A549 (cell line): ENCODE measurements around the gene FHIT. TPM values are rescaled to one million over a fixed set of nuclear protein-coding genes. Genes with fewer than 3 reads are reported as not detected.

ENCODE experiments used
- ATAC-seq, 2 experiments: fragments of 200-7000 bp in 1 of 2; fragments of >200 bp in 1 of 2; cut with Nextera tagmentation in 1 of 2; cut with Tn5 transposase in 1 of 2; 3 replicates each; pipeline versions ENCODE4 v1.8.0 to v1.9.1; 2018 to 2020; ENCODE audit warnings: mild to moderate bottlenecking in 1 of 2, moderate library complexity in 1 of 2
- CTCF ChIA-PET: fragments of 300-600 bp; sonication (Branson Sonifier 250); formaldehyde crosslinking; extraction: SDS; loops from one replicate; lab custom pipeline; 2021; ENCODE audit warnings: antibody characterized with exemption, inconsistent platforms; lab: Yijun Ruan, JAX
- POLR2A ChIA-PET: fragments of 350-600 bp; formaldehyde crosslinking; extraction: SDS; loops from one replicate; lab custom pipeline; 2021; ENCODE audit warnings: antibody characterized with exemption, inconsistent platforms; lab: Yijun Ruan, JAX
- DNase-seq, 2 experiments: peaks; one replicate each; pipeline versions ENCODE4 v3.0.0 to v3.0.0-alpha.2; 2011 to 2016; ENCODE audit warnings: low read depth in 1 of 2, low spot score in 1 of 2
- FAIRE-seq: peaks from 2 replicates; lab custom pipeline; 2011; peaks lifted over from hg19 to GRCh38; lab: Jason Lieb, UNC
- H3K27ac ChIP-seq, 2 experiments: fragments of >200 bp; sonication (Bioruptor Twin); formaldehyde crosslinking; 3 replicates each; pipeline ENCODE4 v1.5.1; 2016 to 2017
- H3K4me1 ChIP-seq: fragments of >200 bp; sonication (Bioruptor Twin); formaldehyde crosslinking; 3 replicates; pipeline ENCODE4 v1.6.1; 2016
- H3K4me2 ChIP-seq: fragments of >200 bp; sonication (Bioruptor Twin); formaldehyde crosslinking; 3 replicates; pipeline ENCODE4 v1.6.1; 2016
- H3K4me3 ChIP-seq: fragments of >200 bp; sonication (Bioruptor Twin); formaldehyde crosslinking; 3 replicates; pipeline ENCODE4 v1.5.1; 2016
- H3K9me3 ChIP-seq: fragments of >200 bp; sonication (Bioruptor Twin); formaldehyde crosslinking; 3 replicates; pipeline ENCODE4 v1.6.1; 2016
- BHLHE40 ChIP-seq: IDR thresholded peaks from 2 replicates; pipeline ENCODE4 v1.6.1; 2012; ENCODE audit warnings: low read depth, low read length, inconsistent platforms
- CEBPB ChIP-seq, 2 experiments: fragments of >200 bp in 1 of 2; sonication (Bioruptor Twin) in 1 of 2; formaldehyde crosslinking in 1 of 2; IDR thresholded peaks; 2 replicates each; pipeline ENCODE4 v1.6.1; 2012 to 2016
- CHD2 ChIP-seq: fragments of 150-350 bp; IDR thresholded peaks from 2 replicates; pipeline ENCODE4 v1.6.1; 2014; ENCODE audit warnings: low read length; ENCODE audit not compliant: partially characterized antibody
- CHD4 ChIP-seq: fragments of 200-600 bp; sonication (generic); IDR thresholded peaks from 2 replicates; pipeline ENCODE4 v1.6.1; 2016; ENCODE audit warnings: antibody characterized with exemption, mild to moderate bottlenecking, borderline replicate concordance
- HDAC2 ChIP-seq: fragments of 200-600 bp; sonication (generic); IDR thresholded peaks from 2 replicates; pipeline ENCODE4 v1.6.1; 2016
- HOXA7 ChIP-seq: fragments of 250-450 bp; sonication (Bioruptor Pico); IDR thresholded peaks from 2 replicates; pipeline ENCODE4 v1.5.0; 2020; ENCODE audit warnings: mild to moderate bottlenecking, moderate library complexity
- JUN ChIP-seq, 2 experiments: fragments of >200 bp; sonication (Bioruptor Twin); formaldehyde crosslinking; IDR thresholded peaks; 2 replicates in 1 of 2; 3 replicates in 1 of 2; pipeline ENCODE4 v1.6.1; 2016 to 2017
- JUNB ChIP-seq: fragments of >200 bp; sonication (Bioruptor Twin); formaldehyde crosslinking; IDR thresholded peaks from 2 replicates; pipeline ENCODE4 v1.6.1; 2016
- KDM1A ChIP-seq: fragments of 200-600 bp; sonication (generic); IDR thresholded peaks from 2 replicates; pipeline ENCODE4 v1.6.1; 2016; ENCODE audit warnings: low read depth, mild to moderate bottlenecking
- NR3C1 ChIP-seq: fragments of >200 bp; sonication (Bioruptor Twin); formaldehyde crosslinking; IDR thresholded peaks from 3 replicates; pipeline ENCODE4 v1.6.1; 2017
- PHF8 ChIP-seq: fragments of 200-600 bp; sonication (generic); IDR thresholded peaks from 2 replicates; pipeline ENCODE4 v1.6.1; 2016; ENCODE audit warnings: low read depth, mild to moderate bottlenecking, antibody characterized with exemption, moderate library complexity, borderline replicate concordance
- POLR2A ChIP-seq: IDR thresholded peaks from 2 replicates; pipeline ENCODE4 v1.6.1; 2012; ENCODE audit warnings: mild to moderate bottlenecking, low read length
- POLR2AphosphoS2 ChIP-seq: conservative IDR thresholded peaks from 2 replicates; pipeline ENCODE4 v1.6.1; 2012; ENCODE audit warnings: low read length, improper control_type of control experiment, inconsistent platforms
- RCOR1 ChIP-seq: fragments of 150-350 bp; IDR thresholded peaks from 2 replicates; pipeline ENCODE4 v1.6.1; 2014; ENCODE audit warnings: antibody characterized with exemption, low read length, low read depth
- SMC3 ChIP-seq: fragments of >200 bp; sonication (Bioruptor Twin); formaldehyde crosslinking; IDR thresholded peaks from 3 replicates; pipeline ENCODE4 v1.6.1; 2018; ENCODE audit warnings: inconsistent platforms
- SREBF2 ChIP-seq: fragments of 450-650 bp; IDR thresholded peaks from 2 replicates; pipeline ENCODE4 v1.6.1; 2014; ENCODE audit warnings: mild to moderate bottlenecking, moderate library complexity
- TP53 ChIP-seq: fragments of 250-450 bp; sonication (Bioruptor Pico); IDR thresholded peaks from 2 replicates; pipeline ENCODE4 v1.5.0; 2021; ENCODE audit warnings: mild to moderate bottlenecking, moderate library complexity
- ZNF302 ChIP-seq: fragments of 250-450 bp; sonication (Bioruptor Pico); IDR thresholded peaks from 2 replicates; pipeline ENCODE4 v1.9.0; 2021; ENCODE audit warnings: inconsistent platforms, mild to moderate bottlenecking, moderate library complexity
- ZSCAN20 ChIP-seq: fragments of 250-450 bp; sonication (Bioruptor Pico); IDR thresholded peaks from 2 replicates; pipeline ENCODE4 v1.8.0; 2022; ENCODE audit warnings: mild to moderate bottlenecking, moderate library complexity
- WGBS: methylation state at CpG from one replicate; pipeline ENCODE4 v1.1.6; 2017; ENCODE audit errors: missing lambda C conversion rate; 5-methylcytosine and 5-hydroxymethylcytosine counted together
- polyA plus RNA-seq, 4 experiments: library from polyadenylated mRNA; depleted of rRNA in 3 of 4; stranded (reverse); fragments of >200 nt; fragmentation: RNase III in 1 of 4; extraction: RNeasy Plus Mini Kit Qiagen cat#74134 plus additional on column Dnase treatment in 1 of 4; gene quantifications; 2 replicates in 3 of 4; 3 replicates in 1 of 4; pipeline ENCODE4 v1.2.3, GENCODE V29; 2011 to 2017
- TF ChIP-seq, protein P1 (sequence below): fragments of 200-600 bp; sonication (generic); IDR thresholded peaks from 2 replicates; pipeline ENCODE4 v1.6.1; 2016; ENCODE audit warnings: antibody characterized with exemption, mild to moderate bottlenecking, moderate library complexity
- TF ChIP-seq, protein P2 (sequence below): fragments of >200 bp; sonication (Bioruptor Twin); formaldehyde crosslinking; IDR thresholded peaks from 2 replicates; pipeline ENCODE4 v1.6.1; 2016
- TF ChIP-seq, protein P3 (sequence below): fragments of 150-350 bp; IDR thresholded peaks from 2 replicates; pipeline ENCODE4 v1.6.1; 2014; ENCODE audit warnings: low read depth, mild to moderate bottlenecking, low read length
- TF ChIP-seq, protein P4 (sequence below): fragments of 450-650 bp; IDR thresholded peaks from 2 replicates; pipeline ENCODE4 v1.6.1; 2014; ENCODE audit warnings: antibody characterized with exemption

FHIT gene
- polyA plus RNA-seq, 2 of the 4 experiments (the other 2 are of a cell fraction): 0.76 to 0.92 TPM

DNA sequence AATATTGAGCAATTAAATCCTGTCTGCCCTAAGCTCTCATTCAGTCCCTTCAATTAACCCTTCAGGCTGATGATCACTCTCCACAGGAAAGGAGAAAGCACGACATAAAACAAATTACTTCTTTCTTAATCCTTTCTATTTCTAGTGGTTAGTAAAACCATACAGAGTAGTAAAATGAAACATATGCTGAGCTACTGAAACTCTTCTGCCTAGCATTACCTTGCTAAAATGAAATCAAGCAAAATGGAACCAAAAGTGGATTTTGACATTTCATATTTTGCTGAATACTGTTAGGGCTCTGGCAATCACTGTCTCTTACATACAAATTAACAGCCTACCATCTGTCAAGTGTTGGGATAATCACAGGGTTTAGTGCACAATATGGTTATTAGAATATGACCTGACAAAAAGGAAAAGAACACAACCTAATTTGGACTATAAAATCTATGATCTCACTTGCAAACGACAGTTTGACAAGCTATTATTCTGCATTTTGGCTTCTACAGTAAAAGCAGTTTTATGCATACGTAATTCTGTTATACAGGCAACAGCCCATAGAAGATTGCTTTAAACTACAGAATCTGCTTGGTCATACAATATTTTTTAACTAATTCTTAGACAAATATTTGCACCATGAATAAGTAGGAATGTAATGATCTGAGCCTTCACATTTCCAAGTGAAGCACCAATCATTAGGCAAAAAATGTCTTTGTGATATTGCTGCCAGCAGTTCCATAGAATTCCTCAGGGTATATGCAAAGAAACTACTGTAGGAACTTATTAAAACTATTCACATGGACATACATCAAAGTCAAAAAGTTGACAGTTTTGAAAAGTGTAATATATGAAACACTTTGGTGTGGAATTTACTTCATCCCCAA is 105.0 kb downstream of the FHIT start:
- WGBS: 24% methylated on average over 3 of the region's 3 CpGs
- Histone ChIP-seq H3K9me3 (no peaks in the 10 kb centered on the region), H3K27ac (no peak overlapping the region), H3K4me3 (no peak overlapping the region), H3K4me1 (no peaks in the 10 kb centered on the region), H3K4me2 (no peak overlapping the region)
- DNase-seq (no peak), ATAC-seq (no peak), FAIRE-seq (no peak)
- ChIA-PET POLR2A (no interaction called here), CTCF (no interaction called here)
- TF ChIP-seq, protein P1, sequence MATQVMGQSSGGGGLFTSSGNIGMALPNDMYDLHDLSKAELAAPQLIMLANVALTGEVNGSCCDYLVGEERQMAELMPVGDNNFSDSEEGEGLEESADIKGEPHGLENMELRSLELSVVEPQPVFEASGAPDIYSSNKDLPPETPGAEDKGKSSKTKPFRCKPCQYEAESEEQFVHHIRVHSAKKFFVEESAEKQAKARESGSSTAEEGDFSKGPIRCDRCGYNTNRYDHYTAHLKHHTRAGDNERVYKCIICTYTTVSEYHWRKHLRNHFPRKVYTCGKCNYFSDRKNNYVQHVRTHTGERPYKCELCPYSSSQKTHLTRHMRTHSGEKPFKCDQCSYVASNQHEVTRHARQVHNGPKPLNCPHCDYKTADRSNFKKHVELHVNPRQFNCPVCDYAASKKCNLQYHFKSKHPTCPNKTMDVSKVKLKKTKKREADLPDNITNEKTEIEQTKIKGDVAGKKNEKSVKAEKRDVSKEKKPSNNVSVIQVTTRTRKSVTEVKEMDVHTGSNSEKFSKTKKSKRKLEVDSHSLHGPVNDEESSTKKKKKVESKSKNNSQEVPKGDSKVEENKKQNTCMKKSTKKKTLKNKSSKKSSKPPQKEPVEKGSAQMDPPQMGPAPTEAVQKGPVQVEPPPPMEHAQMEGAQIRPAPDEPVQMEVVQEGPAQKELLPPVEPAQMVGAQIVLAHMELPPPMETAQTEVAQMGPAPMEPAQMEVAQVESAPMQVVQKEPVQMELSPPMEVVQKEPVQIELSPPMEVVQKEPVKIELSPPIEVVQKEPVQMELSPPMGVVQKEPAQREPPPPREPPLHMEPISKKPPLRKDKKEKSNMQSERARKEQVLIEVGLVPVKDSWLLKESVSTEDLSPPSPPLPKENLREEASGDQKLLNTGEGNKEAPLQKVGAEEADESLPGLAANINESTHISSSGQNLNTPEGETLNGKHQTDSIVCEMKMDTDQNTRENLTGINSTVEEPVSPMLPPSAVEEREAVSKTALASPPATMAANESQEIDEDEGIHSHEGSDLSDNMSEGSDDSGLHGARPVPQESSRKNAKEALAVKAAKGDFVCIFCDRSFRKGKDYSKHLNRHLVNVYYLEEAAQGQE: no peak
- TF ChIP-seq TP53 (CRISPR knock-in tag) (no peak), ZSCAN20 (CRISPR knock-in tag) (no peak), ZNF302 (CRISPR knock-in tag) (no peak), KDM1A (no peak), PHF8 (no peak), JUNB (no peak), SMC3 (no peak), HOXA7 (CRISPR knock-in tag) (no peak), HDAC2 (no peak), BHLHE40 (no peak), SREBF2 (no peak)
- TF ChIP-seq, protein P2, sequence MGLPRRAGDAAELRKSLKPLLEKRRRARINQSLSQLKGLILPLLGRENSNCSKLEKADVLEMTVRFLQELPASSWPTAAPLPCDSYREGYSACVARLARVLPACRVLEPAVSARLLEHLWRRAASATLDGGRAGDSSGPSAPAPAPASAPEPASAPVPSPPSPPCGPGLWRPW: no peak

DNA sequence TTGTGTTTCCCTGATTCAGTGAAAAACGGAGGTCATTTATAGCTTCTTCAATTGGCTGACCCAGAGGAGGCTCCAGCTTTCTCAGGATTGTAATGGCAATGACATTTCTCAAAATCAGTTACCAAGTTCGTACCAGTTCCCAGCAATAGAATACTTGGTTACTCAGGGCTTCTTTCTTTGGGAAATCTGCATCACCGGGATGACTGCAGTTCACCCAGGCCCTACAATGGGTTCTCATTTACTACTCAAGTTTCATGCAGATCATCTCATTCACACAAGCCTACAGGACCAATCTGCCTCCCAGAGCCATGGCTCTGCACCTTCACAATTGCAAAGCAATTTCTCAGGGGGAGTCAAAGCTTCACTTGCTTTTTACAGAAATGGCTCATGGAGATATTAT is 109.6 kb downstream of the FHIT start:
- Histone ChIP-seq H3K4me1 (no peaks in the 10 kb centered on the region), H3K27ac (no peak overlapping the region), H3K9me3 (no peaks in the 10 kb centered on the region), H3K4me2 (no peak overlapping the region), H3K4me3 (no peak overlapping the region)
- ChIA-PET CTCF (no interaction called here), POLR2A (no interaction called here)
- 24% methylated on average over 3 of the region's 3 CpGs for WGBS
- TF ChIP-seq JUN (IDR thresholded peaks at IDR 0.05) (no peak), KDM1A (no peak), PHF8 (no peak), JUNB (no peak), POLR2AphosphoS2 (no peak), CEBPB (IDR thresholded peaks at IDR 0.05) (no peak), RCOR1 (no peak), CHD4 (no peak), HOXA7 (CRISPR knock-in tag) (no peak), NR3C1 (no peak), CHD2 (no peak), POLR2A (no peak)
- TF ChIP-seq, protein P1: no peak
- TF ChIP-seq, protein P3, sequence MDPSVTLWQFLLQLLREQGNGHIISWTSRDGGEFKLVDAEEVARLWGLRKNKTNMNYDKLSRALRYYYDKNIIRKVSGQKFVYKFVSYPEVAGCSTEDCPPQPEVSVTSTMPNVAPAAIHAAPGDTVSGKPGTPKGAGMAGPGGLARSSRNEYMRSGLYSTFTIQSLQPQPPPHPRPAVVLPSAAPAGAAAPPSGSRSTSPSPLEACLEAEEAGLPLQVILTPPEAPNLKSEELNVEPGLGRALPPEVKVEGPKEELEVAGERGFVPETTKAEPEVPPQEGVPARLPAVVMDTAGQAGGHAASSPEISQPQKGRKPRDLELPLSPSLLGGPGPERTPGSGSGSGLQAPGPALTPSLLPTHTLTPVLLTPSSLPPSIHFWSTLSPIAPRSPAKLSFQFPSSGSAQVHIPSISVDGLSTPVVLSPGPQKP: no peak
- TF ChIP-seq, protein P4, sequence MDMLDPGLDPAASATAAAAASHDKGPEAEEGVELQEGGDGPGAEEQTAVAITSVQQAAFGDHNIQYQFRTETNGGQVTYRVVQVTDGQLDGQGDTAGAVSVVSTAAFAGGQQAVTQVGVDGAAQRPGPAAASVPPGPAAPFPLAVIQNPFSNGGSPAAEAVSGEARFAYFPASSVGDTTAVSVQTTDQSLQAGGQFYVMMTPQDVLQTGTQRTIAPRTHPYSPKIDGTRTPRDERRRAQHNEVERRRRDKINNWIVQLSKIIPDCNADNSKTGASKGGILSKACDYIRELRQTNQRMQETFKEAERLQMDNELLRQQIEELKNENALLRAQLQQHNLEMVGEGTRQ: no peak
- ATAC-seq (no peak), DNase-seq (no peak), FAIRE-seq (no peak)
